NCI-H460 (cell line): ENCODE data around the gene RNASE13. TPM values are rescaled to one million over a fixed set of nuclear protein-coding genes. Genes with fewer than 3 reads are reported as not detected.
"Not testable (repeated sequence)": the region's sequence is repeated elsewhere in the genome, so short reads cannot be mapped to it uniquely, and the experiment has no call there.

Source experiments
- DNase-seq: peaks from one replicate; pipeline ENCODE4 v3.0.0-alpha.2; 2016; ENCODE audit warnings: low read depth; ENCODE audit errors: extremely low read depth
- total RNA-seq: library from RNA; depleted of rRNA; stranded (reverse); fragments of >200 nt; shearing (Covaris generic); gene quantifications from 2 replicates; pipeline ENCODE4 v1.2.3, GENCODE V29; 2014

RNASE13 gene
- total RNA-seq, 1 experiment from 2014 or later = not detected

DNA sequence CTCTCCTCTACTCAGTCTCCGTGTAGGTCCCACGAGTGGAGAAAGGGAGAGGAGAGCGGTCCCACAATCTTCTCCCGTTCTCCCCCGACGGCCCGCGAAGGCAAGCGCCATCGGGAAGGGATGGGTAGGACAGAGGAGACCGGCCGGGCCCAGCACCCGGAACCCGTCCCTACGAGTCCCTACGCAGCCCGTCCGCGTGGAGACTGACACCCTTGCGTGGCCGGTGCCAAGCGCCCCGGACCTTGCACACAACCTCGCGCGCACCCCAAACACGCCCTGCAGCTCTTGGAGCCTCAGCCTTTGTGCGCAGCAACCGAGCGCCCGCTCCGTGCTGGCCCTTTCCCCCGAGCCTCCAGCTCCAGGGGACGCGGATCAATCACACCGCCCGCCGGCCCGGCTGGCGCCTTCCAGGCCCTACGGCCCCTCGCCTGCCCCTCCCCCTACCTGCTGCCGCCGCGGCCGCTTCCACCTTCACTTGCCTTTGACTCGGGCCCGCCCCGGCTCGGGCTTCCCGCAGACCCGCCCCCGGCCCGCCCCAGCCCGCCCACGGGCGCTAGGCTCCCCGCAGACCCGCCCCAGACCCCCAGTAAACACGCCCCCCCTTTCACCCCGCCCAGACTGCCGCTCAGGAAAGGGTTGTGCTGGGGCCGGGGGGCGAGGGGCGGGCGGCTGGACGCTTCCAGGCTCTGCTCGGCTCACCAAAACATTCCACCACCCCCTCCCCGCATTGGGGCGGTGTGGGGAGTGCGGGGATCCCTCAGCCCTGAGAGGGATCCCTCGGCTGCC, 9.8 kb downstream of the RNASE13 start, which contains the start of gene NDRG2:
TSS of gene NDRG2 (minus strand) at position 477 of the 786 bp plus-strand sequence. CDS start 1,746 bp downstream, outside the sequence.
- peak; percentile 31 for DNase-seq

DNA sequence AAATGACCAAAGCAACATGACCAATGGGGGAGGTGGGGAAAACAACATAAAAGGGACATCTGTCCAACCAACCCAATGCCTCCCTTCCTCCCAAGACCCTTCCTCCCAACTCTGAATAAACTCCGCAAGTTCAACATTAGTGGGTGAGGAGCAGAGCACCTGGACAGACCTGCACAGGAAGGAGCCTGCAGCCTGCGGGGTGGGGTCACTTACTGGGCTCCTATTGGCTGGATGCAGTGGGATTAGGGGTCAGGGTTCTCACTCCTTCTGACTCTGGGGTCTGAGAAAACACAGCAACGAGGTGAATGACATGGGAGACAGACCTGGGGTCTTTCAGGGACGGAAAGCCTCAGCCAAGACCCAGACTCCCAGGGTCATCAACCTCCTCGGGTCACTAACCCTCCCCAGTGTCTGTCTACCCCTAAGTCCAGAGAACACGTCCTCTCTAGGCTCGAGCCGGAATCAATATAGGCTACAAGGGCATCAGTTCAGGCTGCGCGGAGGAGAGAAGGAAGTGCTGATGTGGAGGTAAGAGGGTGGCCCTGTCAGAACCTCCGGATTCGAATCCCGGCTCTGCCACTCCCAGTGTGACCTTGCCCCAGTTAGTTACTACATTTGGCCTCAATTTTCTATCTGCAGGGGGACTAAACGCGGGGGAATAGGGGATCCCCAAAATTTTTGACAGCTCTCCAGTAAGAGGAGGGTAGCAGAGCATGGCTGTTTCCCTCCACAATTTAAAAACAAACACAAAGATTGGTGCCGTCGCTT, 10.6 kb downstream of the RNASE13 start:
- no peak for DNase-seq

DNA sequence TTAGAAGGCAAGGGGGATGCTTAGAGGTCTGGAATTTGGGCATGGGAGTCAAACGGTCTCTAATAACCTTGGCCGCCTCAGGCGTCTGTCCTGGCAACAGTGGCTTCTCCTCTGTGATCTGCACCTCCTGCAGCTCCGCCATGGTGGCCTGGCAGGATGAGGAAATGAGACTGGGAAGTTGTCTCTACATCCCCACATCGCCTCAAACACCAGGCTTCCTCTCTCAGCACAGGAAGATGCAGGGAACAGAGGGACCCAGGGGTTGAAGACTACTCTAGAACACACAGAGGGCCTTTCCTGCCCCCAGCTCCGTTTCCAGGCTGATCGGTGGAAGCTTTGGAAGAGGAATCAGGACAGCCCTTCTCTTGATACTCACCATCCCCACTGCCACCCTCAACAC, 11.4 kb downstream of the RNASE13 start:
- DNase-seq = no peak

DNA sequence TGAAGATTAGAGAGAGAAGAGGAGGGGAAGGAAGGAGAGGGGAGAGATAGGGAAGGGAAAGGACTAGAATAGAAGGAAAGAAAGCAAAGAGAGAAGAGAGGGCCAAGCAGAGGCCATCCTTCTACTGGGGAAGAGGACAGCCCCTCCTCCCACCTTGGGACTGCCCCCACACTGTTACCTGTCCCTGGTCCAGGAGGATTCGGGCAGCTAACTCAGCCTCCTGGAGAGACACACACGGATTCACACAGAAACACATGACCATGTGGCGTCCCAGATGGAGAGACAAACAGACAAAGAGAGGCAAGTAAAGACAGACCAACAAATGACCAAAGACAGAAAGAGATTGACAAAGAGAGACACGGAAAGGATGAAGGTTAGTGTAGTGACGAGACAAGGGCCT, 11.9 kb downstream of the RNASE13 start:
- no peak for DNase-seq

DNA sequence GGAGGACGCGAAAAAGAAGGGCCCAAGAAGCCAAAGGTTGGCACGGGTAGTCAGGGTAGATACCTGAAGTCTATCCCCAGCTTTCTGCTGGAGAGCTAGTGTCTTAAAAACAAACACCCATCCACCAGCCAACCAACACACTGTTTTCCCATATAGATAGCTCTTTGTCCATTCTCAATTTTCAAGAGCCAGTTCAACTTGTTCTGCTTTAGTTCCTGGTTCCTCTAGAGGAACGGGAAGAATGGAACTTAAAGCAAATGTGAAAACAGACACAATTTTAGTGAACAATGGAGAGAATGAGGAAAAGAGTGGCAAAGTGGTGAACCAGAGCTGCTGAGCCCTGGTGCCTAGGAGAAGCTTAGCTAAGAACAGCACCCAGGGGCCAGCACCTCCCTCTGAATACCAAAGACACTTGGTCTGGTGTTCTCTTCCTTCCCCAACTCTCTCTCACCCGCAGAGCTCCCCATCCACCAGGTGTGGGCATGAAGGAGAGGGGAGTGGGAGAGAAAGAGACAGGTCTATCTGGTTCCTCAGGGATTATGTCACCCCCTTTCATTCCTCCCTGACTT, 13.5 kb downstream of the RNASE13 start:
- DNase-seq = no peak

DNA sequence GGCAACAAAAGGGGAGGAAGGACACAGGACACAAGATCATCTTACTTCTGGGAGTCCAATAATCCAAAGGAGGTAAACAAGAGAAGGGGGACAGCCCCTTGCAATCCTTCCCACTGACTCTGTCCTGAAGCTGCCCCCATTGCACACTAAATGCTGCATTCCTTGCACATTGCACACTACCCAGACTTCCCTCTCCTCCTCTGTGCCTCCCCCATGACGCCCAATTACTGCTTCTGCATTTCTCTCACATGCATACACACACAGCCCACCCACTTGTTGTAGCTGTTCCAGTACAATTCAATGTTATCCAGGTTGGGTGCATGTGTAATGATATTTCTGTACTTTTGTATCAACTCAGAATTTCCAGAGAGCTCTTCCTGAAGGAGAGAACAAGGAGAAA, 15.2 kb downstream of the RNASE13 start:
- no peak for DNase-seq

DNA sequence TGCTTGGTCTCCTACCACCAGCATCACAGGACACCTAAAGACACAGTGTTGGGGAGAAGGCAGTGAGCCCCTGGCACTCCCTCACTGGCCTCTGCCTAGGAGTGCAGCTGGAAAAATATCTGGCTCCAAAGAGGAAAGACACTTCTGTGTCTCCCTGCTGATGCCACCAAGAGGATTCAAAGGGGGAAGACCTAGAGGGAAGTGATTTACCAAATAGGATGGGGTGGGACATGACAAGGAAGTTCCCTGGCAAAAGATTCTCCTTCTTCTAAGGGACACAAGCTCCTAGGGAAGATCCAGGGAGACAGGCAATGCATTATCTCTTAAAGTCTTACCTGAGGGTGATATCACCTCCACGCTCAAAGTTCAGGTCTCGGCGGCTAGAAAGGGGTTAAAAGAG, 15.8 kb downstream of the RNASE13 start:
- no peak for DNase-seq

DNA sequence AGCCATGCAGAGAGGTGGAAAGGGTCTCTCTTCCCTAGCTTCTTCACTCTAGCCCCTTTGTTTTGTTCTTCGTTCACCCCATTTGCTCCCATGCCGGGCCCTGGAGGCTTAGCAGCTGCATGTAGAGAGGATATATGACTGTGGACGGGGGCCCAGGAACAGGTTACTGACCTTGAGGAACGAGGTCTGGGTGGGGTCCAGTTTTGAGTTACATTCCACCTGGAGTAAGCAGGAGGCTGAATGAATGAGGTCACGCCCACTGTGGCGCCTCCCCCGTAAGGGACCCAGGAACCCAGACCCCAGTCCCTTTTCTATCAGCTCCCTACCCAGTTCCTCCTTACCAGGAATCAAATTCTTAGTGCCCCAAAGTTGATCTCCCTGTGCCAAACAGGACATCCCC, 16.3 kb downstream of the RNASE13 start:
- no peak for DNase-seq

DNA sequence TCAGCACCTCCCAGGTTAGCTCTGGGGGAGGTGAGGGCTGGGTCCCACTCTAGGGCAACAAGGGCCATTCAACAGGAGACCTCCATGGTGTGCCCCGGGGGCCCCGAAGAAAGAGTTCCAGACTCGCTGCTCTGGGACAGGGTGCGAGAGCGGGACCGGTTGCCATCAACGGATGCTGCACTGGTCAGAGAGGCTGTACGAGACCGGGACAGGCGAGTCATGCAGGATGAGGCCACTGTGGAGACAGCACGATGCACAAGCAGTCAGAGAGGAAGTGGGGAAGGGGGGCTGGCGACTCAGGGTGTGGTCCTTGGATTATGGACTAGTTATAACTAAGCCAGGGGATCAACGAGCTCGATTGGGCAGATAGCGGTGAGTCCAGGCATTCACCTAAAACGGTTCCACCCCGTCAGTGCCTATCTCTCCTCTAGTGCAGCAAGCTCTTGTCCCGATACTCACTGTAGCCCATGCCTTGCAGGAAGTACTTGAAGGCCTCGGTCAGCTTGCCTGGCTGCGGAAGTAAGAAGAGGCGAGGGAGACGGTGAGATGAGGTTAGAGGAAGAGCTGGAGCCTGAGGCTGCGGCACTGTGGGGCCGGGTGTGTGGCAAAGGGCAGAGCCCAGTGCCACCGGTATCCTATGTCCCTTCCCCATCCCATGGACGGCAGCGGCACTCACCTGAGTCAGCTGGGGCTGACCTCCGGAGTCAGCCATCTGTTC, 16.9 kb downstream of the RNASE13 start:
- no peak for DNase-seq

DNA sequence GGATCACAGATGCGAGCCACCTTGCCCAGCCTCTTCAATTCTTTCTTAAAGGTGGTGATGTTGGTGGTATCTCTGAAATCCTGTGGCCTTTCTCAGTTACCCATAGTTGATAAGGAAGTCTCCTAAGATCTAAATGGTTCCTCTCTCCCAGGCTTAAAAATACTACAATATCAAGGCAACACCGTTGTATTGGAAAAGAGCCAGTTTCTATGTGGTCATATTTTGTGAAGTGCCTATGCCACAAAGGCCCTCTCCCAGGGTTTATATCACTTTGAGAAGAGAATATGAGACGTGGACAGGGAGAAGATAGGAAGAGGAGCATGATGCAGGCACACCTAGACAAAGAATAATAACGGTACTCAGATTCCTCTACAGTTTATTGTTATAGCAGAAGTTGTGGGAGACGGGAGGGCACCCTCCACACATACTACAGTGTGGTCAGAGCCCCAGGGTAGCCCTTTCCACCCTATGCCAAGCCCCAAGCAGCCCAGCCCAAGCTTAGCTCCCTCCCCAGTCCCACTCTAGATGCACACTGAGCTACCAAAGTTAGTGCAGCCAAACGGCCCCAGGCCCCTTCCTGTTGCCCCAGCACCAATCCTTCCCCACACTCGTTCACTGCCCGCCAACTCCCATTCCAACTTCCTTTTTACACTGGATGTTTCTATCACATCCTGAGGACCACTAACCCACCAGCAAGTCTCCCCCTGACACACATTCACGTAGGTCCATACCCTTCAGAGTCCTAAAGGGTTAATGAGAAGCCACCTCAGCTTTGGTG, 18.0 kb downstream of the RNASE13 start:
- no peak for DNase-seq

DNA sequence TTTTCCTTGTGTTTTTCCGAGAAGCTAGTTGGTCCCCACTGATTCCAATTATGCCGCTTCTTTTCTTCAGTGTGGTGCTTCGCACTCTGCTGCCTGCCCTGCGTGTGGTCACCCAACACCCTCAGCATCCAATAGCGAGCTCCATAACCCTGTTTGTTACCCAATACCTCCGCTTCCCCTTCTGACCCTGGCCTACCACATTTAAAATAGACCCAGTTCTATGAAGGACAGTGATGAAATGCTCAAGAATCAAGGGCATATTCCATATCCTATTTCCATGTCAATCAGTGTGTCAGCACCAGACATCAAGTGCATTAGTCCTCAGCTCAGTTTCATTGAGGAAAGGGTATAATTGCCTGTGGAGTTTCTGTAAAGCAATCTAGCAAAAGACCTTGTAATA, 19.3 kb downstream of the RNASE13 start:
- DNase-seq = no peak

DNA sequence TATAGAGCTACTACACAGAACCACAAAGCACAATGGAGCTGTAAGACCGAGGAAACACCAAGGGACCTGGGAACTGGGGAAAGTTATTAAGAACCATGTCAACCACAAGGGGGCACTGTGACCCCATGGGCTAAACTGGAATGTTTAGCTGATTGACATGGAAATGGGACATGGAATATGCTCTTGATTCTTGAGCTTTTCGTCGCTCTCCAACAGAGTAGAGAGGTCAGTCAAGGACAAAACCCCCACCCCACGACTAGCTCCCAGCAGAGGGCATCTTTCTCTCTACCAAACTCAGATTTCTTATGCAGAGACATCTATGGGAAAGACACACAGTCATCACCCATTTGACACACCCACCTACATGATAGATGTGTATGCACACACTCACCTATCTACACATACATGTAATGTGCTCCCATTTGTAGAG, 19.8 kb downstream of the RNASE13 start:
- peak; percentile 87 for DNase-seq

DNA sequence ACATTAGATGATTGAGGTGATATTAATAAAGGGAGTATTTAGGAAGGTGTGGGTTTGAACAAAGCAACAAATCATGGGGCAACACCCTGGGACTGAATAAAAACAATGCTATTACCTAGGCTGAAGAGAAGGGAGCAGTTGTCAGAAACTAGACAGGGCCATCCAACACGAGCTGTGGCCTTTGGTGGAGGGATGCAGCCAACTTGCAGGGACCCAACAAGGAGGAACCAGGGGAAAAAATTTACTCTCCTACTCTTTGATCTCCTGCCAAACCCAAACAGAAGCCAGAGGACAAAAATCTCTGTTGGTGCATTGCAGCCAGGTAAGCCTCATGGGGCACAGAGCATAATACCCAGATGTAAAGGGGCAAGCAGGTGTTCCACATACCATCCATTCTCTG, 23.5 kb downstream of the RNASE13 start:
- no peak for DNase-seq

DNA sequence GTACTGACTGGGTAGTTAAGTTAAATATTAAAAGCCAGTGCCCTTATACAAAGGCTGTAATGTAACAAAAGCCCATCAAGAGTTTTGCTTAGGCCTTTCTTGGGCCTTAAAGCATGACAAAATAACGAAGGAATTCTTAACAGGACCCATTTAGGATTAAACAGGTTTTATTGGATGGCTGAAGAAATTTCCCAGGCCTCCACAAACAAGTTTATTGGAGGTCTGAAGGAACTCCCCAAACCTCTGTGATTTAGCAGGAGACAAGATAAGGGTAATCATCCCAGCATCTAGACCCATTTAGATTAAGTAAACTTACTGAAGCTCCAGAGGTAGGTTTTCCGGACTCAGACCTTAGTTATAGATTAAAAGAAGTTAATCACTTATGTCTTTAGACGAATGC, 24.9 kb downstream of the RNASE13 start:
- DNase-seq = not testable (repeated sequence)

DNA sequence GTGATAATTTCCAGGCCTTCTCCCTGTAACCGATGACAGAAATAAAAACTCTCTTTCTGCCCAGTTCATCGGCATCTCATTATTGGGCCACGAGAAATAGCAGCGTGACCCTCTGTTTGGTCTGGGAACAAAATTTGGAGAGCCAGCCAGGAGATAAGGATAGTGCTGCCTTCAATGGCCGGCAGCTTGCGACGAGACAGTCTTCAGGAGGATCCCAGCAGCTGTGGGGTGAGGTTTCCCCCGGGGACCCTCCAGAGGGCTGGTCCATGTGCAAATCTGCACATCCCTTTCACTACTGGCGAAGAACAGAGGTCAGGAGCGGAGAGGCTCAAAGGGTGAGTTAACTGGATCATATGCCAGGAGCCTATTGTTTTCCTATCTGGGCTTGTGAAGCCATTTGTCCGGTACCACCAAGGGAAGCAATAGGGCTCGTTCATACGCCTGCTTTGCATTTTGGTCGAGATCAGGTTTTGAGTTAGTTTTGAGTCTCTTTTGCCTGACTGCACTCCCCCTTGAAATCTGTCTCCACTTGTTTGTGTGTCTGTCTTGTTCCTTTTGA, 30.7 kb downstream of the RNASE13 start:
- no peak for DNase-seq

DNA sequence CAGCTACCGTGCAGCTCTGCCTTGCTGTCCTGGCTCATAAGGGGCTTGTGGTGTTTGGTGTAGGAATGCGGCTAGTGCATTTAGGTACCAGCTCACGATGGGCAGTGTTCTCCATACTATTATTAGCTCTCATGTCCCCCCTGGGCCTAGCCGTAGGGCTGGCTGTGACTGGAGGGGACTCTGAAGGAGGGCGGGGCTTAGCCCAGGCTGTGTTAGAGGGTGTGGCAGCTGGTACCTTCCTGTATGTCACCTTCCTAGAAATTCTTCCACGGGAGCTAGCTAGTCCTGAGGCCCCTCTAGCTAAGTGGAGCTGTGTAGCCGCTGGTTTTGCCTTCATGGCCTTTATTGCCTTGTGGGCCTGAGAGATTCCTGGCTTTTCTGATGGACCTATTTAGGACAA, 33.4 kb downstream of the RNASE13 start:
- no peak for DNase-seq

DNA sequence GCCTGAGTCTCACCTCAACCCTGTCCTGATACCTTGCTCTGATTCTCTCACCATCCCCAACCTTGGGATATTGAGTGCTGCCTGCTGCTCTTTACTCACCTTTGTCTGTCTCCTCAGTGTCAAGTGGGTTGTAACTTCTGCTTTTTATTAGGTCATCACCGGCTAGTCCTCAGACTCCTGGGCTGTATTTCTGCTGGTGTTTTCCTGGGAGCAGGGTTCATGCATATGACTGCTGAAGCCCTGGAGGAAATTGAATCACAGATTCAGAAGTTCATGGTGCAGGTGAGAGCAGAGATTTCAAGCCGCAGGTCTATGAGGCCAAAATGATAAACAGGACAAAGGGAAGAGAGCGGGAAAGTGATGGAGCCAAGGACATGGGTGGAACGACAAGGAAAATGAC, 35.0 kb downstream of the RNASE13 start:
- DNase-seq = no peak

DNA sequence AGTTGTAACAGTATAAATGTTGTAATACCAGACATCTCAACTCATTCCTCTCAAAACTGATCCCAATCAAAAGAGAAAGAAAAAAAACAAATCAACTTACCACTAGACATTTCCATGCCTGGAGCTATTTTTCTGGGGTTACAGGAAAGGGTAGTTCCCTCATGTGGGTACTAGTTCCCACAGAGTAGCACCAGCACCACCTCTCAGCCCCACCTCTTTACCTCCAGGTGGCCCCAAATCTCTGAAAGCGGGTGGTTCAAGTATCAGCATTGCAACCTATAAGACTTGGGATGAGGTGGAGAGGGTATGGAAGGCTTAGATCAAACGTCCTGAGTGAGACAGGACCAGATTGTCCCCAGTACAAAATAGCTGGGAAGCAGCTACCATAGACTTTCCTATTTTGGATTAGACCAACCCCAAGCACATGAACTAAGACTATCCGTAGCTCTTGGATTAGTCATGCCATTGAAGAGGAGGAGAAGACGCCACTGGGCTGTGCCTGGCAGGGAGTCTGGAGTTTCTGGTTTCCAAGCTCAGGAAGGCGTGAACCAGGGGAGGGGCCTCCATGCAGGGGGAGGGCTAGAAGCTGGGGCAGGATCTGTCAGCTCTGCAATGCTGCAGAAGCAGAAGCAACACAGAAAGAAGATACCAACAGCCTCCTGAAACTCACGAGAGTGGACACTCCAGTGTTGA, 35.8 kb downstream of the RNASE13 start, which contains the start of gene SLC39A2:
TSS of gene SLC39A2 (plus strand) at position 620 of the 693 bp plus-strand sequence. CDS start 154 bp downstream, outside the sequence.
- DNase-seq = no peak

DNA sequence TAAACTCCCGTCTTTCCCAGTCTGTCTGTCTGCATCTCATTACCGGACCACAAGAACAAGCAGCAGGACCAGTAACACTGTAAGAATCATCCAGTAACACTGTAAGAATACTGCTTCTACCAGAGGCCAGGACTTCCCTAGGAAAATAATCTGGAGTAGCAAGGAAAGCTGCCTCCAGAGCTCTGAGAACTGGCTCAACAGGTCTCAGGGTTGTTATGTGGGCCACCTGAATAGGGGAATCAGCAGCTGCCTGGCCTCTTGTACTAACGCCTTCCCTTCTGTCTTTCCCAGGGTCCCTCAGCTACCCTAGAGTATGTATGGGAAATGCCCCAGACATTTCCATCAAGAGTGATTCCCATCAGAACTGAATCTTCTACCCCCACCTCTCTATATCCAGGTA, 36.5 kb downstream of the RNASE13 start:
- DNase-seq = no peak
